ENCODE results near the gene DNASE1L2. TPM values are rescaled to one million over a fixed set of nuclear protein-coding genes. Genes with fewer than 3 reads are reported as not detected.

DNASE1L2 gene
- total RNA-seq, 2 donors from 2014 or later, result 0.35 to 1.3 TPM

GRCh38 chr16:2242598-2242997 is 6.4 kb downstream of the DNASE1L2 start:
- DNase-seq, result no peak
- Mint-ChIP-seq H3K27ac (no peak overlapping the region), H3K4me3 (no peak overlapping the region), H3K36me3 (ENCODE audit: low read depth) (peaks cover 40% of the 10 kb centered on the region), H3K27me3 (ENCODE audit: insufficient read depth) (peaks cover 4% of the 10 kb centered on the region), H3K4me1 (no peaks in the 10 kb centered on the region), H3K9me3 (no peaks in the 10 kb centered on the region)
- no peak overlapping the region for H3K27ac ChIP-seq (ENCODE audit: low read depth, low read length)
- no peak for TF ChIP-seq CTCF (conservative IDR thresholded peaks at IDR 0.05)
- 95 to 100% methylated on average over 6 to 11 of the region's 11 CpGs for WGBS, 2 experiments (ENCODE audit: insufficient coverage in 1 of 2, insufficient read length in 1 of 2)
- no peaks in the 10 kb centered on the region for H3K9me3 ChIP-seq (ENCODE audit: control insufficient read depth, low read length)
- no peak overlapping the region for H3K9ac ChIP-seq (ENCODE audit: extremely low read depth, low read length, poor library complexity, severe bottlenecking)
- peaks cover 8% of the 10 kb centered on the region for H3K27me3 ChIP-seq (ENCODE audit: control insufficient read depth, insufficient read depth, low read length, poor library complexity, severe bottlenecking)
- no peak overlapping the region for H3K4me3 ChIP-seq (ENCODE audit: low read length)
- no peaks in the 10 kb centered on the region for H3K4me1 ChIP-seq (ENCODE audit: control insufficient read depth, insufficient read depth, low read length)
- H3K36me3 ChIP-seq (ENCODE audit: control insufficient read depth, insufficient read depth, low read length), result peaks cover 48% of the 10 kb centered on the region

- peaks cover 3% of the 10 kb centered on the region for H3K27me3 ChIP-seq (ENCODE audit: control insufficient read depth, insufficient read depth, low read length, poor library complexity, severe bottlenecking)
- H3K9ac ChIP-seq (ENCODE audit: extremely low read depth, low read length, poor library complexity, severe bottlenecking), result no peak overlapping the region
- Mint-ChIP-seq H3K27me3 (ENCODE audit: insufficient read depth) (peaks cover 2% of the 10 kb centered on the region), H3K4me1 (no peaks in the 10 kb centered on the region), H3K4me3 (no peak overlapping the region), H3K27ac (no peak overlapping the region), H3K9me3 (no peaks in the 10 kb centered on the region), H3K36me3 (ENCODE audit: low read depth) (peaks cover 42% of the 10 kb centered on the region)
- TF ChIP-seq CTCF (conservative IDR thresholded peaks at IDR 0.05), result peak; percentile 61
- WGBS, 2 experiments (ENCODE audit: insufficient coverage in 1 of 2, insufficient read length in 1 of 2), result 97 to 98% methylated on average over 14 to 19 of the region's 19 CpGs
- DNase-seq, result peak; percentile 84
- no peak overlapping the region for H3K4me3 ChIP-seq (ENCODE audit: low read length)
- peaks cover 48% of the 10 kb centered on the region for H3K36me3 ChIP-seq (ENCODE audit: control insufficient read depth, insufficient read depth, low read length)
- H3K27ac ChIP-seq (ENCODE audit: low read depth, low read length), result no peak overlapping the region
- no peaks in the 10 kb centered on the region for H3K9me3 ChIP-seq (ENCODE audit: control insufficient read depth, low read length)
- no peaks in the 10 kb centered on the region for H3K4me1 ChIP-seq (ENCODE audit: control insufficient read depth, insufficient read depth, low read length)
Measured at GRCh38 chr16:2243031-2243528, 6.8 kb downstream of the DNASE1L2 start.

GRCh38 chr16:2243781-2244180 is 7.5 kb downstream of the DNASE1L2 start:
- Mint-ChIP-seq H3K27ac (no peak overlapping the region), H3K36me3 (ENCODE audit: low read depth) (peaks cover 46% of the 10 kb centered on the region), H3K4me3 (no peak overlapping the region), H3K9me3 (no peaks in the 10 kb centered on the region), H3K27me3 (ENCODE audit: insufficient read depth) (no peaks in the 10 kb centered on the region), H3K4me1 (no peaks in the 10 kb centered on the region)
- H3K36me3 ChIP-seq (ENCODE audit: control insufficient read depth, insufficient read depth, low read length), result peaks cover 53% of the 10 kb centered on the region
- no peaks in the 10 kb centered on the region for H3K9me3 ChIP-seq (ENCODE audit: control insufficient read depth, low read length)
- TF ChIP-seq CTCF (conservative IDR thresholded peaks at IDR 0.05), result no peak
- no peak overlapping the region for H3K27ac ChIP-seq (ENCODE audit: low read depth, low read length)
- H3K27me3 ChIP-seq (ENCODE audit: control insufficient read depth, insufficient read depth, low read length, poor library complexity, severe bottlenecking), result no peaks in the 10 kb centered on the region
- WGBS, 2 experiments (ENCODE audit: insufficient coverage in 1 of 2, insufficient read length in 1 of 2), result 95% methylated on average over 11 of the region's 11 CpGs; no CpG with 5 or more reads in 1 of the 2 experiments
- no peak overlapping the region for H3K4me3 ChIP-seq (ENCODE audit: low read length)
- H3K9ac ChIP-seq (ENCODE audit: extremely low read depth, low read length, poor library complexity, severe bottlenecking), result no peak overlapping the region
- no peaks in the 10 kb centered on the region for H3K4me1 ChIP-seq (ENCODE audit: control insufficient read depth, insufficient read depth, low read length)
- DNase-seq, result no peak
